Chondrocyte (in vitro differentiated cells): ENCODE measurements around the gene ZNF821. TPM values are rescaled to one million over a fixed set of nuclear protein-coding genes. Genes with fewer than 3 reads are reported as not detected.
A peak's percentile ranks its signal among the peaks of the same experiment; 100 is the strongest.

Experiments
- DNase-seq: peaks from one replicate; pipeline ENCODE4 v3.0.0; 2021; ENCODE audit warnings: mixed read lengths, low spot score
- H3K27ac Mint-ChIP-seq: one replicate; pipeline ENCODE4 v1.8.0; 2021; ENCODE audit warnings: mild to moderate bottlenecking, moderate library complexity, mixed read lengths; ENCODE audit not compliant: unreplicated experiment
- H3K27me3 Mint-ChIP-seq: 2 replicates; pipeline ENCODE4 v1.8.0; 2021; ENCODE audit warnings: low read depth, mixed read lengths
- H3K36me3 Mint-ChIP-seq: 2 replicates; pipeline ENCODE4 v1.8.0; 2021; ENCODE audit warnings: low read depth, mixed read lengths
- H3K4me1 Mint-ChIP-seq: 2 replicates; pipeline ENCODE4 v1.8.0; 2021; ENCODE audit warnings: low read depth, mild to moderate bottlenecking, mixed read lengths
- H3K4me3 Mint-ChIP-seq: one replicate; pipeline ENCODE4 v1.8.0; 2021; ENCODE audit warnings: mild to moderate bottlenecking, moderate library complexity, mixed read lengths; ENCODE audit not compliant: unreplicated experiment
- H3K9me3 Mint-ChIP-seq: 2 replicates; pipeline ENCODE4 v1.8.0; 2021; ENCODE audit warnings: low read depth, mixed read lengths
- CTCF ChIP-seq: fragments of 200-600 bp; sonication (generic); IDR thresholded peaks from 2 replicates; pipeline ENCODE4 v1.5.0; 2021; ENCODE audit warnings: antibody characterized with exemption, mild to moderate bottlenecking, moderate library complexity
- total RNA-seq: library from RNA; stranded (reverse); gene quantifications from 3 replicates; pipeline ENCODE4 v1.2.1, GENCODE V29; 2021

The ZNF821 gene
- total RNA-seq, 1 donor from 2014 or later, result 12.0 TPM

GRCh38 chr16:71859762-71860521 lies 24.0 kb downstream of the ZNF821 start:
- peak overlapping the region; percentile 32 for H3K27ac Mint-ChIP-seq
- no peak for DNase-seq
- H3K36me3 Mint-ChIP-seq, result peaks cover 18% of the 10 kb centered on the region

GRCh38 chr16:71855937-71856662 lies 27.9 kb downstream of the ZNF821 start:
- Mint-ChIP-seq H3K36me3 (peaks cover 8% of the 10 kb centered on the region), H3K4me1 (peaks cover 25% of the 10 kb centered on the region), H3K9me3 (no peaks in the 10 kb centered on the region), H3K27me3 (no peaks in the 10 kb centered on the region), H3K4me3 (no peak overlapping the region), H3K27ac (no peak overlapping the region)
- no peak for TF ChIP-seq CTCF
- DNase-seq, result no peak

More at GRCh38 chr16:71859762-71860521, 24.0 kb downstream of the ZNF821 start:
- H3K9me3 Mint-ChIP-seq, result no peaks in the 10 kb centered on the region
- no peaks in the 10 kb centered on the region for H3K27me3 Mint-ChIP-seq
- peaks cover 12% of the 10 kb centered on the region for H3K4me1 Mint-ChIP-seq
- H3K4me3 Mint-ChIP-seq, result no peak overlapping the region
- no peak for TF ChIP-seq CTCF

- H3K9me3 Mint-ChIP-seq, result no peaks in the 10 kb centered on the region
- H3K4me3 Mint-ChIP-seq, result no peak overlapping the region
- peak overlapping the region; percentile 59 for H3K27ac Mint-ChIP-seq
- H3K36me3 Mint-ChIP-seq, result peaks cover 13% of the 10 kb centered on the region
- no peak for TF ChIP-seq CTCF
- no peaks in the 10 kb centered on the region for H3K27me3 Mint-ChIP-seq
- peaks cover 25% of the 10 kb centered on the region for H3K4me1 Mint-ChIP-seq
- DNase-seq, result no peak
Measured at GRCh38 chr16:71854369-71854948, 29.5 kb downstream of the ZNF821 start.

GRCh38 chr16:71853413-71853812 lies 30.6 kb downstream of the ZNF821 start:
- Mint-ChIP-seq H3K4me3 (no peak overlapping the region), H3K4me1 (peaks cover 18% of the 10 kb centered on the region), H3K36me3 (peaks cover 18% of the 10 kb centered on the region), H3K27me3 (no peaks in the 10 kb centered on the region), H3K9me3 (no peaks in the 10 kb centered on the region), H3K27ac (peak overlapping the region; percentile 22)
- DNase-seq, result no peak
- TF ChIP-seq CTCF, result no peak

- Mint-ChIP-seq H3K27ac (no peak overlapping the region), H3K36me3 (peaks cover 23% of the 10 kb centered on the region), H3K9me3 (no peaks in the 10 kb centered on the region), H3K27me3 (no peaks in the 10 kb centered on the region), H3K4me3 (no peak overlapping the region), H3K4me1 (peaks cover 24% of the 10 kb centered on the region)
- DNase-seq, result no peak
- TF ChIP-seq CTCF, result no peak
Measured at GRCh38 chr16:71852561-71852960, 31.4 kb downstream of the ZNF821 start.
